ENCODE data around the gene CCDC185.

- TF ChIP-seq POLR2A (IDR thresholded peaks at IDR 0.05; ENCODE audit: low read length): no peak
- TF ChIP-seq GATA1 (IDR thresholded peaks at IDR 0.05; ENCODE audit: low read depth, low read length): no peak
Observed at GRCh38 chr1:223419561-223419960, 26.3 kb downstream of the CCDC185 start.

All from erythroblast (primary cell).